T-helper 1 cell treated with Interleukin-12 subunit alpha and Interleukin-12 subunit beta and Interleukin-4 antibody, amounts not matched to agents 30 μg/mL and 1 μg/mL, for 36 hours (primary cell): ENCODE data around the gene MMRN2.
A peak's percentile ranks its signal among the peaks of the same experiment; 100 is the strongest.

Experiments
- H3K27ac Mint-ChIP-seq: one replicate; pipeline ENCODE4 v1.8.0; 2021; ENCODE audit warnings: mild to moderate bottlenecking, mixed read lengths
- H3K27me3 Mint-ChIP-seq: one replicate; pipeline ENCODE4 v1.8.0; 2021; ENCODE audit warnings: low read depth, mixed read lengths
- H3K36me3 Mint-ChIP-seq: one replicate; pipeline ENCODE4 v1.8.0; 2021; ENCODE audit warnings: low read depth, mixed read lengths
- H3K4me1 Mint-ChIP-seq: one replicate; pipeline ENCODE4 v1.8.0; 2021; ENCODE audit warnings: low read depth, mixed read lengths
- H3K4me3 Mint-ChIP-seq: one replicate; pipeline ENCODE4 v1.8.0; 2021; ENCODE audit warnings: mild to moderate bottlenecking, moderate library complexity, mixed read lengths
- H3K9me3 Mint-ChIP-seq: one replicate; pipeline ENCODE4 v1.8.0; 2021; ENCODE audit warnings: mixed read lengths

Gene MMRN2

GRCh38 chr10:86974484-86974883 is 17.1 kb upstream of the MMRN2 start:
- peaks cover 48% of the 10 kb centered on the region for H3K27me3 Mint-ChIP-seq
- no peaks in the 10 kb centered on the region for H3K9me3 Mint-ChIP-seq
- H3K4me1 Mint-ChIP-seq, result peaks cover 4% of the 10 kb centered on the region
- H3K27ac Mint-ChIP-seq, result no peak overlapping the region
- no peak overlapping the region for H3K4me3 Mint-ChIP-seq
- H3K36me3 Mint-ChIP-seq, result no peaks in the 10 kb centered on the region

GRCh38 chr10:86972613-86973380 is 15.4 kb upstream of the MMRN2 start:
- Mint-ChIP-seq H3K9me3 (no peaks in the 10 kb centered on the region), H3K4me3 (peak overlapping the region; percentile 31), H3K4me1 (peaks cover 4% of the 10 kb centered on the region), H3K36me3 (no peaks in the 10 kb centered on the region), H3K27me3 (peaks cover 50% of the 10 kb centered on the region), H3K27ac (no peak overlapping the region)

- H3K4me3 Mint-ChIP-seq, result peak overlapping the region; percentile 74
- no peaks in the 10 kb centered on the region for H3K9me3 Mint-ChIP-seq
- peak overlapping the region; percentile 45 for H3K27ac Mint-ChIP-seq
- peaks cover 47% of the 10 kb centered on the region for H3K27me3 Mint-ChIP-seq
- no peaks in the 10 kb centered on the region for H3K36me3 Mint-ChIP-seq
- peaks cover 7% of the 10 kb centered on the region for H3K4me1 Mint-ChIP-seq
Observed at GRCh38 chr10:86971232-86971991, 14.0 kb upstream of the MMRN2 start.

- Mint-ChIP-seq H3K9me3 (no peaks in the 10 kb centered on the region), H3K27me3 (peaks cover 50% of the 10 kb centered on the region), H3K36me3 (no peaks in the 10 kb centered on the region), H3K4me1 (peaks cover 12% of the 10 kb centered on the region), H3K4me3 (peak overlapping the region; percentile 53), H3K27ac (no peak overlapping the region)
Observed at GRCh38 chr10:86970982-86971231, 13.5 kb upstream of the MMRN2 start.

- no peak overlapping the region for H3K27ac Mint-ChIP-seq
- peaks cover 50% of the 10 kb centered on the region for H3K27me3 Mint-ChIP-seq
- H3K36me3 Mint-ChIP-seq, result no peaks in the 10 kb centered on the region
- H3K4me3 Mint-ChIP-seq, result peak overlapping the region; percentile 53
- no peaks in the 10 kb centered on the region for H3K9me3 Mint-ChIP-seq
- H3K4me1 Mint-ChIP-seq, result peaks cover 16% of the 10 kb centered on the region
Observed at GRCh38 chr10:86970162-86970981, 13.0 kb upstream of the MMRN2 start.

GRCh38 chr10:86969421-86970041 is 12.1 kb upstream of the MMRN2 start:
- peaks cover 47% of the 10 kb centered on the region for H3K27me3 Mint-ChIP-seq
- H3K4me3 Mint-ChIP-seq, result no peak overlapping the region
- H3K9me3 Mint-ChIP-seq, result no peaks in the 10 kb centered on the region
- no peak overlapping the region for H3K27ac Mint-ChIP-seq
- H3K4me1 Mint-ChIP-seq, result peaks cover 16% of the 10 kb centered on the region
- H3K36me3 Mint-ChIP-seq, result no peaks in the 10 kb centered on the region

GRCh38 chr10:86968994-86969355 is 11.6 kb upstream of the MMRN2 start:
- Mint-ChIP-seq H3K9me3 (no peaks in the 10 kb centered on the region), H3K36me3 (no peaks in the 10 kb centered on the region), H3K27ac (no peak overlapping the region), H3K27me3 (peaks cover 43% of the 10 kb centered on the region), H3K4me1 (peaks cover 16% of the 10 kb centered on the region), H3K4me3 (no peak overlapping the region)

GRCh38 chr10:86968271-86968993 is 11.0 kb upstream of the MMRN2 start, which contains the start of gene ADIRF:
TSS of gene ADIRF (plus strand) at chr10:86968482. CDS start at chr10:86968545, 63 bp downstream.
- Mint-ChIP-seq H3K27me3 (peaks cover 42% of the 10 kb centered on the region), H3K4me3 (no peak within 1 kb of the TSS), H3K9me3 (no peaks in the 10 kb centered on the region), H3K4me1 (peaks cover 16% of the 10 kb centered on the region), H3K36me3 (no peaks in the 10 kb centered on the region), H3K27ac (no peak within 1 kb of the TSS)

- H3K27me3 Mint-ChIP-seq, result peaks cover 33% of the 10 kb centered on the region
- no peaks in the 10 kb centered on the region for H3K9me3 Mint-ChIP-seq
- H3K27ac Mint-ChIP-seq, result no peak overlapping the region
- H3K36me3 Mint-ChIP-seq, result no peaks in the 10 kb centered on the region
- peaks cover 16% of the 10 kb centered on the region for H3K4me1 Mint-ChIP-seq
- no peak overlapping the region for H3K4me3 Mint-ChIP-seq
Observed at GRCh38 chr10:86967481-86967941, 10.1 kb upstream of the MMRN2 start.

- no peak overlapping the region for H3K27ac Mint-ChIP-seq
Observed at GRCh38 chr10:86965986-86966654, 8.7 kb upstream of the MMRN2 start.

GRCh38 chr10:86964847-86965190 is 7.4 kb upstream of the MMRN2 start:
- no peaks in the 10 kb centered on the region for H3K9me3 Mint-ChIP-seq
- H3K27ac Mint-ChIP-seq, result no peak overlapping the region
- H3K4me1 Mint-ChIP-seq, result peaks cover 12% of the 10 kb centered on the region
- no peaks in the 10 kb centered on the region for H3K36me3 Mint-ChIP-seq
- H3K27me3 Mint-ChIP-seq, result peaks cover 16% of the 10 kb centered on the region
- H3K4me3 Mint-ChIP-seq, result no peak overlapping the region

More at GRCh38 chr10:86965986-86966654, 8.7 kb upstream of the MMRN2 start:
- Mint-ChIP-seq H3K9me3 (no peaks in the 10 kb centered on the region), H3K4me3 (peak overlapping the region; percentile 30), H3K27me3 (peaks cover 24% of the 10 kb centered on the region), H3K36me3 (no peaks in the 10 kb centered on the region), H3K4me1 (peaks cover 12% of the 10 kb centered on the region)

- H3K9me3 Mint-ChIP-seq, result no peaks in the 10 kb centered on the region
- peaks cover 12% of the 10 kb centered on the region for H3K4me1 Mint-ChIP-seq
- H3K27me3 Mint-ChIP-seq, result peaks cover 10% of the 10 kb centered on the region
- no peak overlapping the region for H3K27ac Mint-ChIP-seq
- H3K4me3 Mint-ChIP-seq, result no peak overlapping the region
- H3K36me3 Mint-ChIP-seq, result no peaks in the 10 kb centered on the region
Observed at GRCh38 chr10:86964061-86964846, 6.8 kb upstream of the MMRN2 start.
